GM12874 (cell line): ENCODE measurements around the gene INAFM2.
A peak's percentile ranks its signal among the peaks of the same experiment; 100 is the strongest.

Experiments used
- CTCF ChIP-seq: IDR thresholded peaks from 2 replicates; pipeline ENCODE4 v1.5.1; 2011; ENCODE audit warnings: low read depth, mild to moderate bottlenecking, control low read depth, low read length, moderate library complexity; ENCODE audit not compliant: insufficient read depth

Gene INAFM2

GRCh38 chr15:40347559-40348473, 24.3 kb downstream of the INAFM2 start:
- TF ChIP-seq CTCF = no peak

DNA sequence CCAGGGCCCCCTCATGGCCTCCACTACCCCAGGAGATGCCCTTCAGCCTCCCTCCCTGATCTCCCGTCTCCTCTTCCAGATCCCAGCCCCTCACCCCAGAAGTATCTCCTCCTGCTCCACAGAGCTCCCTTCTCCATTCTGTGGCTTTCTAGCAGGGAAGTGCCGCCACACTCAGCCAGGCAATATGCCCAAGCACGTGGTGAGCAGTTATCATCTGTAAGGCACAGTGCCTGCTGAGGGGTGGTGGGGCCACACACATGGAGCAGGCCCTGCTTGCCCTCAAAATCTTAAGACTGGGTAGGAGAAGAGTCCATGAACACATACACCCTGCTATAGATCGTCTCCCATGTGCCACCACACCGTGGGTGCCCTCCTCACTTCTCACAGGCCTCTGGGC, 25.0 kb downstream of the INAFM2 start:
- no peak for TF ChIP-seq CTCF

DNA sequence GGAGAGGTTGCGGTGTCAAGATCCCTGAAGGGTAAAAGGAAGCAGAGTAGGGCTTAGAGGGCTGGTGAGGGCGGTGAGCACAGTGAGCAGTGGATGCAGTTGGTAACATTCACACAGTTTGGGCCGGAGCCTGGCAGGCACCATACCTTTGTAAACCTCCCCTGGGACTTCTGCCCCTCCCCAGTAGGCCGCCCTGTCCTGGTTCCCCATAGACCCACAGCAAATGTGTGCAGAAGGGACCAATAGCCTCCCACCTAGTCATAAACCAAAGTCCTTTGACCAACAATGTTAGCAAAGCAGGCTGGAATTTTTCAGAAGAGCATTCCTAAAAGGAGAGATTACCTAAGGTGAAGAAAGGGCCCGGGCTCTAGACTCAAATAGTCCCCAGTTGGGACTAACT, 25.7 kb downstream of the INAFM2 start:
- TF ChIP-seq CTCF = no peak

- TF ChIP-seq CTCF = no peak
These were observed 28.9 kb downstream of the INAFM2 start for GRCh38 chr15:40352281-40352901.

GRCh38 chr15:40353697-40354096, 30.2 kb downstream of the INAFM2 start:
- TF ChIP-seq CTCF = no peak

DNA sequence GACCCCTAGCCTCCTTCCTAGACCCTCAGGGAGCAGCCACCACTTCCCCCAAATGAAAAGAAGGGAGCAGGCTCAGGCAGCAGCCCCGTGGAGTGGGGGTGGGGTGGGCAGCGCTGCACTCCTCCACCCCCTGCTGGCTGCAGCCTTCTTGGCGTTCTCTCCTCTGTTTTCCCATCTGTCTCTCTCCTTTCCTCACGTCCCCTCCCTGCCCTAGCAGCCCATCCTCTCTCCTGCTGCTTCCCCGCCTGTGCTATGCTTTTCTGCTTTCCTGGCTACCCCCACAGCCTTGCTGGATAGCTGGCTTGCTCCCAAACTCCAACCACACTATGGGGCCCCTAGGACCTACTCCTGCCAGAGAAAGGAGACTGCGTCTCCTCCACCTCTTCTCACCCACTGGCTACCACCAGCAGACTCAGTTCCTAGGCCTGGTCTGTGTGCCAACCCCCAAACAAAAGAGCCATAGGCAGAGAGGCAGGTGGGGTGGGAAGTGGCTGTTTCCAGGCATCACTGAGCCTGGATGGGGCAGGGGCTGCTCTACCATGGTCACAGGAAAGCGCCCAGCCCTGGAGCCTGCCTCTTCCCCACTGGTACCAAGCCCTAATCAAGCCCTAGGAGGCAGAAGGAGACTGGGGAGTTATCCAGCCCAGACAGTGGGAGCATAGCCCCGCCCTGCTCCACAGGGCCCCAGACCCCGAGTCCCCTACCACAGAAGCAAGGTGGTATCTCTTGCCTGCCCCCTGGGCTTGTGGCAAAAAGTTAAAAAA, 31.1 kb downstream of the INAFM2 start:
- peak; percentile 43; the same call in 1 of the 2 replicates for TF ChIP-seq CTCF

GRCh38 chr15:40355976-40356585, 32.6 kb downstream of the INAFM2 start:
- TF ChIP-seq CTCF = no peak
